Epithelial cell of prostate (primary cell): Measurements from ENCODE around the gene STX8.
A peak's percentile ranks its signal among the peaks of the same experiment; 100 is the strongest.
"Not testable (repeated sequence)": the region's sequence is repeated elsewhere in the genome, so short reads cannot be mapped to it uniquely, and the experiment has no call there.

ENCODE experiments used
- DNase-seq: peaks from one replicate; pipeline ENCODE4 v3.0.0-alpha.2; 2011; ENCODE audit warnings: low read depth, low spot score
- H3K27ac ChIP-seq: fragments of 450-650 bp; 2 replicates; pipeline ENCODE4 v1.5.1; 2017; ENCODE audit warnings: mild to moderate bottlenecking

The STX8 gene

DNA sequence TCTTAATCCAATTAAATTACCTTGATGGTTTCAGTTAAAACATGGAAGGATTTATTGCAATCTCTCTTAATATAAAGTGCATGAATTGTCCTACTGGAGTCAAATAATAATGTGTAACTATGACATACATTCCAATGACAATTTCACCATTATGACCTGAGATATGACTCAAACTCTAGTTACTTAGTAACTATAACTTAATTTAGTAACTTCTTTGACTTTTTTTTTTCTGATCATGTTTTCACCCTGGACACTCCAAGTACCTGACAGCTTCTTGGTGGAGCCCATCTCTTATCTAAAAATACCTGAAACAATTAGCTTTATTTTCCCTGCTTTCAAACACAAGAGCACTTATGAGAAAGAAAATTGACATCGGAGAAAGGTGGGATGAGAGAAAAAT, 123.7 kb downstream of the STX8 start:
- DNase-seq: no peak
- no peak overlapping the region for H3K27ac ChIP-seq

DNA sequence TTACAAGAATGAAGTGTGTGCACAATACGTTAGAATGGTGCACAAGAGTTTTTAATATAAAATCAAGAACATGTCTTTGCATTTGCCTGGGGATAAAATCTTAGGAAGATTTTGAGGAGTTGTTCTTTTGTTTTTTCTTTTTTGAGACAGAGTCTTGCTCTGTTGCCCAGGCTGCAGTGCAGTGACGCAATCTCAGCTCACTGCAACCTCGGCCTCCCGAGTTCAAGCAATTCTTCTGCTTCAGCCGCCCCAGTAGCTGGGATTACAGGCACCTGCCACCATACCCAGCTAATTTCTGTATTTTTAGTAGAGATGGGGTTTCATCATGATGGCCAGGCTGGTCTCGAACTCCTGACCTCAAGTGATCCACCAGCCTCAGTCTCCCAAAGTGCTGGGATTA, 128.3 kb downstream of the STX8 start:
- H3K27ac ChIP-seq, DNase-seq: not testable (repeated sequence)

DNA sequence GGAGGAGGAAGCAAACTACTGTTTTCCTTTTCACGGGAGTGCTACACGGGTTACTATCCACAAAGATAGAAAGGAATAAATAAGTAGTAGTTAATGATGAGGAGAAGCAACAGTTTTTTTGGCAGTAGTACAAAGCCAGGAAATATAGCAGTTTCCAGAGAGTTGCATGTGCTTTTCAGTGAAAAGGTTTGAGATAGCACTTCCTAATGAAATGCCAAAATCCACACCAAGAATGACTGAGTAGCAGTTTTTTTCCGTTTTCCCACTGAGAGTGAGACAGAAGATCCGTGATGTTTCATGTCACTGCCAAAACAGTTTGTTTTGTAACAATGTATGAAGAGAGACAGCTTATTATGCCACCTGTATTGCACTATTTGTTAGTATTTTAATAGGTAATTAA, 129.1 kb downstream of the STX8 start:
- H3K27ac ChIP-seq: no peak overlapping the region
- DNase-seq: no peak

DNA sequence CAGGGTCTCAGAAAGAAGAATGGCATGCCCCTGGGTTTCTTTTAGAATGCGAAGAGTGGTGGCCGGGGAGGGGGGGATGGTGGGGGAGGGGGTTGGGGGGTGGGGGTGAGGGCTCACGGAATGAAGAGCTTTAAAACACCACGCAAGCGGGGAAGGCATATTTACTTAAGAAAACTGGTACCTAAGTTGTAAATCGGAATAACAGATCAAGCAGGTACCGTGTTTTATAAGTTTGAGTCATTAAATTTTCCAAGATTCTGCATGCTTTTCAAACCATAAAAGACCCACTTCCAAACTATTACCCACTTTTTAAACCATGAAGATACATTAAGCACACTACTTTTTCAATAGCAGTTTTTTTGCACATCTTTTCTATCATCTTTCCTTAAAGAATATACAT, 130.2 kb downstream of the STX8 start:
- H3K27ac ChIP-seq: no peak overlapping the region
- no peak for DNase-seq

DNA sequence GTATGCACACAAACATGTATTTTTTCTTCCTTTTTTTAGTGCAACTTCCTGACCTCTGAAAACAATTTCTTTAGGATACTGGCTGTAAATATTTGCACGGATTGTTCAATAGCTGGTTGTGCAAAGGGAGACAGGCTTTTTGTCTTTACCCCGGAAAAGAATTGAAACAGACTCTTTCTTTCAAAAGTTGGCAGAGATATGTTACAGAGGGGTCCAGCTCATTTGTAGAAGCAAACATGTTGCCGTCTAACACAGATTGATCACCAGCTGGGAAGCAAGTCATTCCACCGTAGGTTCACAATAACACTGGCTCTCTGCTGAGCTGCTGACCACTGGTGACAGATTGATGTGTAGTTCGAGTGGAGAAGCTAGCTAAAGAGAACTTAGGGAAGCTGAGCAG, 130.9 kb downstream of the STX8 start:
- DNase-seq: no peak
- no peak overlapping the region for H3K27ac ChIP-seq

DNA sequence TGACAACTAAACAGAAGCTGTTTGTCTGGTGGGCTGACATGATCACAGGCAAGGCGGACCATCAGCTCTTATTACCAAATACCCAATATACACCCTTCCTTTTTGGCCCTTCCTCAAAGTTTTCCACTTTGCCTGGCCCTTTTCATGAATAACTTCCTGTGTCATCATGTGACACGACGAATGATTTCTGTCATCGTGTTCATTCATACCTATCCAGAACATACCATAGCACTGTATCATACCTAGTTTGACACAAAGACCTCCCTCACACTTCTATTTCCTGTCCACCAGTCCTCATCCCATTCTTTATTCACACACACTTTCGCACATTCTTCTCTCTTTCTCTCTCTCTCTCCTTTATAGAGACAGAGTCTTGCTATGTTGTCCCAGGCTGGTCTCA, 131.8 kb downstream of the STX8 start:
- peak overlapping the region; percentile 32 for H3K27ac ChIP-seq
- no peak for DNase-seq

DNA sequence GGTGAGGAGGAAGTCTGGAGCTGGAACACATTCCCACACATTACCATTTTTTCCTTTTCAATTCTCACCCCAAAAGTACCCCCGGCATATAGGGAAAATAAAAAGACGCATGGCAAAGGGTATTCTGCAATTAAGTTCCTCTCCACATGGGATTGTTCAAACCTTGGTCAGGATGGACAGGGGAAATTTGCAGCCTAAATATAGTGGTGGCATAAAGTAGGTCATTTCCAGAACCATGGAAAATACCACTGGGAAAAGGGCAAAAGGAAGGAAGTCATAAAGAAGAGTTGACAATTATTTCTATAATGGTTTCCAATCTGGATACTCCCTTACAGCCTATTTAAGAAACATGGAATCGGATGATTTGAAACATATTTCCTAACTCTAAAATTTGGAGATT, 135.8 kb downstream of the STX8 start:
- no peak overlapping the region for H3K27ac ChIP-seq

DNA sequence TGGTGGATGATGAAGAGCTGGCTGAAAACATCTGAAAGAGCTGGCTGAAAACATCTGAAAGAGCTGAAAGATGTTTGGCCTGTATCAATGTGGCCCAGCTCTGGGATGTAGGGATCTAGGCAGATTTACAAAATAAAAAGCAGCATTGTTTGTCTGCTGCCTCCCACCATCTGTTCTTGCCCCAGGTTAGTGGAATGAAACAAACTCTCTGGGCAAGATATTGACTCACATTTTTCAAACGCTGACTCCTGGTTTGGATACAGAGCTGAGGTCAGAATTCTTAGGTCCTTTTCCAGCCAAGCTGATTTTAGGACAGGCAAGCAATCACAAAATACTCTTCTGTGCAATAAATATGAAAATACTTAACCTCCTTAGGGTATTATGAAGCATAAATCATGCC, 139.0 kb downstream of the STX8 start:
- DNase-seq: no peak
- H3K27ac ChIP-seq: no peak overlapping the region

More for the DNA sequence above, 135.8 kb downstream of the STX8 start:
- no peak for DNase-seq

DNA sequence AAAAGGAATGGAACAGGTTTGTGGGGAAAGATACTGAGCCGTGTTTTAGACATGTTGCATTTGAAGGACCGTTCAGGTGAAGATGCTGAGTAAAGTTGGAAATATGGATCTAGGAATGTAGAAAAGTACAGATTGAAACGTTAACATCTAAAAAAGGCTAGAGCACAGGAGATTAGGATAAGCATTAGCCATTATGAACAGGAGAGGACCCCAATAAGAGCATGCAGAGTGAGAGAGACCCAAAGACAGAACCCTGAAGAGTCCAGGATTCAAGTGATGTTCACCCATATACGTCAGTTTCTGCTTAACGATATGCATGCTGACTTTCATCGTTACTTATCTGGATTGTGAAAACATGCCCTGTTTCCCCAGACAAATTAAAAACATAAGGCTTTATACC, 140.5 kb downstream of the STX8 start:
- DNase-seq: no peak
- no peak overlapping the region for H3K27ac ChIP-seq

DNA sequence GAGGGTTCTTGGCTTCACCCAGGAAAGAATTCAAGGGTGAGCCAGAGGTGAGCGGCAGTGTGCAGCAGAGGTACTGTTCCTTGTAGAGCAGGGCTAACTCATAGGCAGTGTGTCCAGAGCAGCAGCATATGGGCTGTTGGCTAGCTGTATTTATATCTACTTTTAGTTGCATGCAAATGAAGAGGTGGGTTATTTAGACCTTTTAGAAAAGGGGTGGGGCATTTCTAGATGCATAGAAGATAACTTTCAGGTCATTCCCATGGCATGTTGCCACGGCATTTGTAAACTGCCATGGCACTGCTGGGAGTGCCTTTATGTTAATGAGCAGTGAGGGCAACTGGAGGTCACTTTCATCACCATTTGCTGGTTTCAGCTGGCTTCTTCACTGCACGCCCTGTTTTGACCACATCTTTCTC, 141.0 kb downstream of the STX8 start:
- no peak overlapping the region for H3K27ac ChIP-seq
- DNase-seq: peak; percentile 12

DNA sequence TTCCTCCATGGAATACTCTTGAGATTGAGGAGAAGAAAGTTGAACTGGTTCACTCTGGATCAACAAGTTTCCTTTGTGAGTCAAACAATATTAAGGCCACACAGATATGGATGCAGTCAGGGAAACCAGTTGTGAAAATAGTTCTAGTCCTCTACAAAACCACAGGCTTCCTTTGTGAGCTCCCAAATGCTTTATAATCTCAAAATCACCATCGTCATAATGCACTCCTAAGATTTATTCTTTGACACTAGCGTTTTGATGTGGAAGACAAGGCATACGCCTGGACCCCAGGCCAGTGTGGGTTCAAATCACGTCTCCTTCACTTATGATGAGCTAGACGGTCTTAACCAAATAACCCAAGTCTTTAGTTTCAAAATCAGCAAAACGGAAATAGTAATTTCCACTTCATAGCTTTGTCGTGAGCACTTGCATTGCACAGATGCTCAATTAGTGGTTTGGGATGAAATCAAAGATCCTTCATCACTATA, 142.6 kb downstream of the STX8 start:
- H3K27ac ChIP-seq: no peak overlapping the region
- DNase-seq: no peak

DNA sequence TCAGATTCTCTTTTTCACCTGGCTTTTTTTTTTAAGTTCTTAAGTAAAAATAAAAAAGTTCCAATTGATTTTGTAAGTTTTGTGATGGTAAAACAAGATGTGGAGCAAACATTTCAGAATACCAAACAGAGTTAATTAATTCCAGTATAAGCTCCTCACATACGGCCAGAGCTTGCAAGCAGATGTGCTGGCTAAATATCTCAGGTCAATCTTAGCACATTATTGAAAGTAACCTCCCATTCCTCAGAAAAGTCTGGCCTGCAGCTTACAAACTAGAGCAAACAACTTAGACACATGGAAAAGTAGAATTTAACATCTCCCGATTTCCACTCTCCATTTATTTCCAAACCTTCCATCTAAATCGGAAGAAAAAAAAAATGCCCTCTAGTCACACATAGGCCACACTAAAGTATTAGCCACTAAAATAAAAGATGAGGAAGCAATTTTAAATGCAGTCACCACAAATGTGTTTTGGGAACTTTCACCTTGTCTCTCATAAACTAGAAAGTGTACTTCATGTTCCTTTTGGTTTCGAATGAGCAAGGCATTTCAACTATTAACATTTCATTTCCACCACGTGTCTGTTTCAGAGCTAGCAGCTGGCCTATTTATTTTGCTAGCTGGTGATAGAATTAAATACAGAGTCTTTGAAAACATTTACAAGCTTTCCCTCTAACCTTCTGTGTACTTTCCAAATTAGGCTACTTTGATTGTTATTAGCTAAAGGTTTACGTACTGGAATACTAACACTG, 143.3 kb downstream of the STX8 start:
- DNase-seq: no peak

DNA sequence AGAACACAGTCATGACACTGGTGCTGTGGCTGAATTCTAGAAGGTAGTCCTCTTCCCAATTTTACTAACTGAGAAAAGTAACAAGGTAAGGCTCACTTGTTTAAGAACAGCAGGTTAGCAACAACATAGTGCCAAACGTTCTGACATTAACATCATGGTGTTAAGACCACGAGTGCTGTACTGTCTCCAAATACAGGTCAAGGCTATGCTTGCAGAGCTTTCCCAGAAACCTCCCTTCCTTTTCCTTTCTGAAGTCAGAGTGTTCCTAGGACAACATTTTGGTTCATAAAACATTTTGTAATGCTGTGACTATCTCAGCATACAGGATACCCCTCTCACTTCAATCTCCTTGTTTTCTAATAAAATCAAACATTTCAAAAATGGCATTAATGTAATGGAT, 144.0 kb downstream of the STX8 start:
- H3K27ac ChIP-seq: no peak overlapping the region
- no peak for DNase-seq

More for the DNA sequence above, 143.3 kb downstream of the STX8 start:
- H3K27ac ChIP-seq: no peak overlapping the region

DNA sequence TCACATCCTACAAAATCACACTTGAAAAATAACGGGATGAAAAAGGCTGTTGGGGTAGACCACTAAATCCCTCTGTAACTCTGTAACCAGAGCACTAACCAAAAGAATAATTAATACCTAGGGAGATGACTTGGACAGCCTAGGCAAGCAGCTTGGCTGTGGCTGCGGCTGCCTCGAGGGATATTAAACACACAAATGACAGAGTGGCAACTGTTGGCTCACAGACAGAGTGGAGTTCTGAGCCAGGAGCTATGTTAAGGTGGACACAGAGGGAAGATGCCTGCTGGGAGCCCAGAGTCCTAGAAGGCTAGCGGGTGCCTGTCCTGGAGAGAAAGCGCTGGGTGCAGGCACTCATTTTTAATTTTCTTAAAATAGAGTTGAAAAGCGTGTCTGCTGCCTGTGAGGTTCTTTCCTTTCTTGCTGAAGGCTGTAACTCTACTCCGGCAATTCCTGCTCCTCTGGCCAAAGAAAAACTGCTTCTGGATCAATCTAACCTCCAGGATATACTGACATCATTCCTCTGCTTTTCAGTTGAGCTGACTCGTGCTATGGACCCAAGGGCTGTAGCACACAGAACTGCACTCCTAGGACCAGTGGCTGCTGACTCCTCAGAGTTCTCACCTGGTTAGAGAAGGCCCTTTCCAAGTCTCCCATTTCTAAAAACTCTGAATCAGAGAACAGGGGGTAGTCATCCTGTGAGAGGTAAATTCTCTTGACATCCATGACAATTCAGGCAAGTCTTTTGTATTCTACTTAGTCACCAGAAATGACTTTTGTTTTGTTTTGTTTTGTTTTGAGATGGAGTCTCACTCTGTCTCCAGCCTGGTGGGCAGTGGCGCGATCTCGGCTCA, 147.9 kb downstream of the STX8 start:
- no peak overlapping the region for H3K27ac ChIP-seq
- no peak for DNase-seq

DNA sequence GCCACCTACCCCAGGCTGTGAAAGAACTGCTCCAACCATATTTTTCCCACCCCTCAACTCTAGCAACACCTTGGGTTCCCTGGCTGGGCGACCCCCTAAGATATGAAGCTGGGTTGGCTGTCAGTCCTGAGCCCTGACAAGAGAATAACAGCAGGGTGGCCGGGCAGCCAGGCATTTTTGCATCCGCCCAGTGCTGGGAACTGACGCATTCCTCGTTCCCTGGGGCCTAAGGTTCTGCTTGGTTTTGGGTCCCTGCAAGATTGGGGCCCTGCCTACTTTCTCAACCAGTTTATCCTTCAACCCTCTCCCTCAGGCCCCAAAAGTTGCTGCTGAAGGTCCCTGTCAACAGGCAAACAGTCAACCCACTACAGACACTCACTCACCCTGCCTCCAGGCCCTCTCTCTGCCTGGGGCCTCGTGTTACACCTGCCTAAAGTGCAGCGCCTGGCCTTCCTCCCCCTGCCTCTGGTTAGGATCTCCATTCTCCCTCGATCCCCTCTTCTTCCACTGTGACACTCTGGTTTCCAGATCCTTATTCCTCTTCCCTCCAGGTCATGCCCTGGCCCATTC, 151.5 kb downstream of the STX8 start:
- no peak for DNase-seq
- H3K27ac ChIP-seq: no peak overlapping the region

DNA sequence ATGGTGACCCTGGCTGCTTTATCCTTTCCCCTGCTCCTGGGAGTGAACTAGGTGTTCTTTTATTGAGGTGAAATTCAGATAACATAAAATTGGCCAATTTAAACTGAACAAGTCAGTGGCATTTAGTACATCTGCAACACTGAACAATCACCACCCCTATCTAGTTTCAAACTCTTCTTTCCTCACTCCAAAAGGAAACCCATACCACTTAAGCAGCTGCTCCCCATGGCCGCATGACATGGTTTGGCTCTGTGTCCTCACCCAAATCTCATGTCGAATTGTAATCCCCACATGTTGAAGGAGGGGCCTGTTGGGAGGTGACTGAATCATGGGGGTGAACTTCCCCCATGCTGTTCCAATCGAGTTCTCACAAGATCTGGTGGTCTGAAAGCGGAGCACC, 154.1 kb downstream of the STX8 start:
- no peak for DNase-seq
- H3K27ac ChIP-seq: no peak overlapping the region

DNA sequence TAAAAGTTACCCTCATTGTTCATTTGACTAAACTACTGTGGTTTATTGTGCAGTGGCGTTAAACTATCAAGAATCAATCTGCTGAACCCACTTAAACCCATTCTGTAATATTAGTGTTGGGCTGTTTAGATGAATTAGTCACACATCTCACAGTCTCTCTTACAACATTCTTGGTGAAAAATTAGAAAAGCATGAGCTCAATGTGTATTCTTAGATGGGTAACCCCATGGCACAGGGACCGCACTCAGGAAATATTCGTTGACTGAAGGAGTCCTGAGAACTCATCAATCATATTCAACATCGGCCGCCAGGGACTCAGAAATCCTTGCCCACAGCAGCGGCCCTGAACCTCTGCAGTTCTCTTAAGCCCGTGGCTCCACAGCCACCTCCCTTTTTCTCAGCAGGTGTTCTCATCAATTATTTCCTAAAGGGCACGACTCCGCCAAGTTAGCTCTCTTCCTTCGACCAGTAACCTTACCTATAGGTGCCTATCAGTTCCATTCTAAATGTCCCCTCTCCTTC, 155.6 kb downstream of the STX8 start:
- no peak for DNase-seq
- no peak overlapping the region for H3K27ac ChIP-seq

DNA sequence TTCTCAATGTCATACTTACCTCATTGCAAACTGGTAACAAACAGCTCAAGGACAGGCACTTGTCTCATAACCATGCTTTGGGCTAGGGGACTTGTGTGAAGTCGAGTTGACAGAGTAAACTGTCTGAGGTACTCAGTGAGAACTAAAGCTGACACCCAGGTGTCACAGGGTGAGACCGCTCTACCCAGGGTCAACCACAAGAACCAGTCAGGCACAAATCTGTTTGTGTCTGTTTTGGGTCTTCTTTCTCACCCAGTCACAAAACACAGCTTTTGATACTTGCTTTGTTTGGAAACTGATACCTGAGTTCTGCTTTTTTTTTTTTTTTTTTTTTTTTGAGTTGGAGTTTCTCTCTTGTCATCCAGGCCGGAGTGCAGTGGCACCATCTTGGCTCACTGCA, 161.1 kb downstream of the STX8 start:
- no peak overlapping the region for H3K27ac ChIP-seq
- no peak for DNase-seq

DNA sequence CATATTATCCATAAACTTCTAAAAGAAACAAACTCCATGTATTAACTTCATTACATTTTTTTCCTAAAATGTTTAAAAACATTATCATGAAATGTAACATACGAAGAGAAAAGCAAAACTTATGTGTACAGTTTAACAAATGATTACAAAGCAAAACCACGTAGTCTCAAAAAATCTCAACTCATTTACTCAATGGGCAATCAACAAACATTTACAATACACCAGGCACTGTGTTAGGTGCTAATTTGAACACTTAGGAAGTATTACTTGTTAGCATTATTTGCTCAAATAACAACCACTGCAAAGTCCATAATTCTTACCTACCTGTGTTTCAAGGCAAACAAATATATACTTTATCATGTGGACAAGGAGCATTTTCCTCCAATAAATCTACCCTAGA, 164.9 kb downstream of the STX8 start:
- no peak overlapping the region for H3K27ac ChIP-seq
- DNase-seq: no peak

DNA sequence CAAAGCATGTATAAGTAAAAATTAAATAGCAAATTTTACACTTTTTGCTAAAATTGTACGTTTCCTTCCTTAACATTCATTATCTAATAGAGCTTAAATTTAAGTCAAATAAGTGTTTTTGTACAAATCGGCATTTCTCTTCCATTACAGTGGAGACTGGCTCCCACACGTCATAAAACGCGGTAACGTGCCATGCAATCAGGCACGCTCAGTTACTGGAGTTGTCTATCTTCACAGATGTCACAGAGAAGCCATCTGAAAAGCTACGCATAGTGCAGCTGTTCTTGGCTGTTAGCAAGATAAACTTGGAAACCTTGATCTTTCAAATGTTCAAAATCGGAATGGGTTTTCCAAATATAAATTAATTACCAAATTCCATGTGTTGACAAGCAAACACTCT, 165.3 kb downstream of the STX8 start:
- no peak overlapping the region for H3K27ac ChIP-seq
- no peak for DNase-seq

DNA sequence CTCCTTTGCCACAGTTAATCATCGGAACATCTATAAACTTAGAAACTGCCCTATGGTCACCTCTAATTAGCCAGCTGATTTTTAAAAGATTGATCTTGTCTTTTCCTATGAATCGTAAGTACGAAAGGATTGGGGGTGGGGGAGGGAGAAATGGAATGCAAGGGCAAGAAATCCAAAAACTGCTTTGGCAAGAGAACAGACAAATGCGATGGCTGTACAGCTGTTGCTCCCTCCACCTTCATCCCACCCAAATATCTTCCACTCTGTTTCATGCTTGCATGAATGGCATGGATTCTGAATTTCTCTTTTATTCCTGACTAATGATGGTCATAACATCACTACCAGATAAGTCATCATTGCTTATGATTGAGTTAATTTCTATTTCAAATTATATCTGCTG, 165.7 kb downstream of the STX8 start:
- no peak for DNase-seq
- no peak overlapping the region for H3K27ac ChIP-seq
